CD4-positive, CD25-positive, alpha-beta regulatory T cell (primary cell): ENCODE results near the gene MYADML2. TPM values are rescaled to one million over a fixed set of nuclear protein-coding genes. Genes with fewer than 3 reads are reported as not detected.

Source experiments
- ATAC-seq, 2 donors: fragments of 150-1000 bp; cut with Tn5 transposase; one replicate each; pipeline ENCODE4 v1.10.0; 2021; ENCODE audit warnings: low read depth in 2 of 2, moderate number of reproducible peaks in 2 of 2, moderate library complexity in 1 of 2
- DNase-seq, 3 donors: peaks; one replicate each; pipeline versions ENCODE4 v3.0.0 to v3.0.0-alpha.2; 2012 to 2022; ENCODE audit warnings: mixed read lengths in 1 of 3
- H3K27ac ChIP-seq: one replicate; pipeline ENCODE4 v1.7.0; 2013; ENCODE audit warnings: mild to moderate bottlenecking, low read length; ENCODE audit not compliant: insufficient read depth, poor library complexity, severe bottlenecking
- H3K27me3 ChIP-seq: one replicate; pipeline ENCODE4 v1.7.0; 2013; ENCODE audit warnings: low read length; ENCODE audit not compliant: control insufficient read depth, insufficient read depth
- H3K36me3 ChIP-seq: one replicate; pipeline ENCODE4 v1.7.0; 2013; ENCODE audit warnings: mild to moderate bottlenecking, low read length, moderate library complexity; ENCODE audit not compliant: control insufficient read depth, insufficient read depth
- H3K4me1 ChIP-seq: 2 replicates; pipeline ENCODE4 v1.7.0; 2013; ENCODE audit warnings: mild to moderate bottlenecking, low read length; ENCODE audit not compliant: insufficient read depth, control insufficient read depth, poor library complexity, severe bottlenecking
- H3K4me3 ChIP-seq: one replicate; pipeline ENCODE4 v1.7.0; 2013; ENCODE audit warnings: low read depth, mild to moderate bottlenecking, low read length, moderate library complexity
- H3K9me3 ChIP-seq, 2 experiments: 1 replicate in 1 of 2; 2 replicates in 1 of 2; pipeline ENCODE4 v1.7.0; 2013; ENCODE audit warnings: low read length in 2 of 2, mild to moderate bottlenecking in 1 of 2, moderate library complexity in 1 of 2; ENCODE audit not compliant: control insufficient read depth in 2 of 2
- H3K27ac Mint-ChIP-seq, 3 donors: one replicate each; pipeline ENCODE4 v1.8.0; 2020 to 2022; ENCODE audit warnings: mild to moderate bottlenecking in 3 of 3, mixed read lengths in 3 of 3, moderate library complexity in 2 of 3
- H3K27me3 Mint-ChIP-seq: one replicate; pipeline ENCODE4 v1.8.0; 2022; ENCODE audit warnings: mild to moderate bottlenecking, mixed read lengths
- H3K36me3 Mint-ChIP-seq: one replicate; pipeline ENCODE4 v1.8.0; 2020; ENCODE audit warnings: mixed read lengths
- H3K4me1 Mint-ChIP-seq, 4 donors: one replicate each; pipeline ENCODE4 v1.8.0; 2020 to 2022; ENCODE audit warnings: mixed read lengths in 4 of 4, mild to moderate bottlenecking in 1 of 4
- H3K4me3 Mint-ChIP-seq, 4 donors: one replicate each; pipeline ENCODE4 v1.8.0; 2020 to 2022; ENCODE audit warnings: mild to moderate bottlenecking in 4 of 4, mixed read lengths in 4 of 4, moderate library complexity in 3 of 4
- H3K9me3 Mint-ChIP-seq, 7 donors: one replicate each; pipeline ENCODE4 v1.8.0; 2020 to 2022; ENCODE audit warnings: mixed read lengths in 7 of 7, mild to moderate bottlenecking in 3 of 7, moderate library complexity in 2 of 7
- polyA plus RNA-seq, 4 donors: library from polyadenylated mRNA; unstranded; fragments of 300-500 nt; fragmentation: Illumina TruSeq; gene quantifications; one replicate each; pipeline ENCODE4 v1.2.3, GENCODE V29; 2021
- total RNA-seq: library from RNA; stranded (reverse); gene quantifications from one replicate; pipeline ENCODE4 v1.2.3, GENCODE V29; 2022

The MYADML2 gene
- total and polyA plus RNA-seq, 5 donors from 2014 or later, result not detected

- ATAC-seq, result no peak
- no peaks in the 10 kb centered on the region for H3K27me3 Mint-ChIP-seq
- H3K27ac Mint-ChIP-seq, result no peak overlapping the region
- peak overlapping the region in 1 of 4 donors; percentile 22 for H3K4me3 Mint-ChIP-seq
- no peak overlapping the region for H3K27ac ChIP-seq
- no peaks in the 10 kb centered on the region for H3K9me3 ChIP-seq
- no peaks in the 10 kb centered on the region for H3K36me3 Mint-ChIP-seq
- no peak for DNase-seq
- H3K4me1 Mint-ChIP-seq, result peaks cover 0 to 8% (median under 1%) of the 10 kb centered on the region in 4 donors
- H3K4me1 ChIP-seq, result peaks cover 26% of the 10 kb centered on the region
- no peaks in the 10 kb centered on the region for H3K27me3 ChIP-seq
- peaks cover 3% of the 10 kb centered on the region for H3K36me3 ChIP-seq
- no peak overlapping the region for H3K4me3 ChIP-seq
- H3K9me3 Mint-ChIP-seq, result no peaks in the 10 kb centered on the region
These were observed 40.4 kb downstream of the MYADML2 start for GRCh38 chr17:81906476-81907218.

- Histone ChIP-seq H3K4me1 (peaks cover 26% of the 10 kb centered on the region), H3K36me3 (peaks cover 3% of the 10 kb centered on the region), H3K27me3 (no peaks in the 10 kb centered on the region), H3K4me3 (no peak overlapping the region), H3K9me3 (no peaks in the 10 kb centered on the region), H3K27ac (no peak overlapping the region)
- no peak overlapping the region for H3K27ac Mint-ChIP-seq
- no peak overlapping the region for H3K4me3 Mint-ChIP-seq
- peaks cover 3% of the 10 kb centered on the region for H3K36me3 Mint-ChIP-seq
- H3K9me3 Mint-ChIP-seq, result no peaks in the 10 kb centered on the region
- peaks cover 5% of the 10 kb centered on the region for H3K27me3 Mint-ChIP-seq
- no peak for DNase-seq
- no peak for ATAC-seq
- H3K4me1 Mint-ChIP-seq, result peaks cover 0 to 14% (median under 1%) of the 10 kb centered on the region in 4 donors
These were observed 41.0 kb downstream of the MYADML2 start for GRCh38 chr17:81905993-81906392.

- peaks cover 6% of the 10 kb centered on the region for H3K36me3 Mint-ChIP-seq
- no peaks in the 10 kb centered on the region for H3K9me3 Mint-ChIP-seq
- no peaks in the 10 kb centered on the region for H3K9me3 ChIP-seq
- peaks cover 9% of the 10 kb centered on the region for H3K27me3 Mint-ChIP-seq
- no peak overlapping the region for H3K27ac ChIP-seq
- no peak overlapping the region for H3K4me3 Mint-ChIP-seq
- peaks cover 0 to 15% (median 3%) of the 10 kb centered on the region in 4 donors for H3K4me1 Mint-ChIP-seq
- no peak overlapping the region for H3K27ac Mint-ChIP-seq
- H3K27me3 ChIP-seq, result no peaks in the 10 kb centered on the region
- peaks cover 3% of the 10 kb centered on the region for H3K36me3 ChIP-seq
- peaks cover 21% of the 10 kb centered on the region for H3K4me1 ChIP-seq
- no peak for DNase-seq
- no peak overlapping the region for H3K4me3 ChIP-seq
- ATAC-seq, result no peak
These were observed 41.6 kb downstream of the MYADML2 start for GRCh38 chr17:81905424-81905875.

GRCh38 chr17:81904600-81905423, 42.2 kb downstream of the MYADML2 start:
- Histone ChIP-seq H3K4me3 (no peak overlapping the region), H3K4me1 (peaks cover 14% of the 10 kb centered on the region), H3K9me3 (no peaks in the 10 kb centered on the region), H3K27me3 (no peaks in the 10 kb centered on the region), H3K36me3 (peaks cover 7% of the 10 kb centered on the region), H3K27ac (no peak overlapping the region)
- peaks cover 0 to 12% (median 3%) of the 10 kb centered on the region in 4 donors for H3K4me1 Mint-ChIP-seq
- ATAC-seq, result no peak
- H3K36me3 Mint-ChIP-seq, result peaks cover 12% of the 10 kb centered on the region
- DNase-seq, result no peak
- H3K4me3 Mint-ChIP-seq, result no peak overlapping the region
- no peaks in the 10 kb centered on the region for H3K9me3 Mint-ChIP-seq
- H3K27ac Mint-ChIP-seq, result no peak overlapping the region
- peaks cover 9% of the 10 kb centered on the region for H3K27me3 Mint-ChIP-seq

GRCh38 chr17:81903896-81904599, 43.0 kb downstream of the MYADML2 start:
- Mint-ChIP-seq H3K36me3 (peaks cover 13% of the 10 kb centered on the region), H3K27ac (no peak overlapping the region), H3K4me1 (peaks cover 0 to 10% (median 3%) of the 10 kb centered on the region in 4 donors), H3K9me3 (no peaks in the 10 kb centered on the region), H3K27me3 (peaks cover 9% of the 10 kb centered on the region), H3K4me3 (no peak overlapping the region)
- H3K4me1 ChIP-seq, result peaks cover 12% of the 10 kb centered on the region
- DNase-seq (no peak), ATAC-seq (no peak)
- no peaks in the 10 kb centered on the region for H3K9me3 ChIP-seq
- H3K36me3 ChIP-seq, result peaks cover 10% of the 10 kb centered on the region
- no peaks in the 10 kb centered on the region for H3K27me3 ChIP-seq
- H3K4me3 ChIP-seq, result no peak overlapping the region
- H3K27ac ChIP-seq, result no peak overlapping the region

- Mint-ChIP-seq H3K9me3 (no peaks in the 10 kb centered on the region), H3K4me1 (peaks cover 0 to 10% (median 3%) of the 10 kb centered on the region in 4 donors), H3K36me3 (peaks cover 13% of the 10 kb centered on the region), H3K27me3 (peaks cover 9% of the 10 kb centered on the region), H3K4me3 (no peak overlapping the region), H3K27ac (no peak overlapping the region)
- Histone ChIP-seq H3K9me3 (no peaks in the 10 kb centered on the region), H3K27me3 (no peaks in the 10 kb centered on the region), H3K36me3 (peaks cover 16% of the 10 kb centered on the region), H3K27ac (no peak overlapping the region), H3K4me3 (no peak overlapping the region), H3K4me1 (peaks cover 12% of the 10 kb centered on the region)
- DNase-seq (no peak), ATAC-seq (no peak)
These were observed 43.6 kb downstream of the MYADML2 start for GRCh38 chr17:81903415-81903831.

GRCh38 chr17:81902653-81903414, 44.2 kb downstream of the MYADML2 start:
- Histone ChIP-seq H3K27ac (no peak overlapping the region), H3K4me1 (peaks cover 12% of the 10 kb centered on the region), H3K4me3 (no peak overlapping the region), H3K9me3 (no peaks in the 10 kb centered on the region), H3K36me3 (peaks cover 22% of the 10 kb centered on the region), H3K27me3 (no peaks in the 10 kb centered on the region)
- Mint-ChIP-seq H3K36me3 (peaks cover 14% of the 10 kb centered on the region), H3K4me3 (no peak overlapping the region), H3K9me3 (no peaks in the 10 kb centered on the region), H3K27me3 (peaks cover 9% of the 10 kb centered on the region), H3K27ac (no peak overlapping the region), H3K4me1 (peaks cover 0 to 10% (median 3%) of the 10 kb centered on the region in 4 donors)
- ATAC-seq (peak; percentile 8 to 29), DNase-seq (peak in 1 of 3 donors; percentile 36)
